HG03039 (cell line): ENCODE data around the gene YY1.
"Not testable (repeated sequence)": the region's sequence is repeated elsewhere in the genome, so short reads cannot be mapped to it uniquely, and the experiment has no call there.

ENCODE experiments used
- ATAC-seq: cut with Tn5 transposase; IDR thresholded peaks from one replicate; pipeline ENCODE4 v1.9.1; 2021; ENCODE audit warnings: mild to moderate bottlenecking, moderate library complexity; ENCODE audit not compliant: unreplicated experiment

The YY1 gene

GRCh38 chr14:100213587-100213955 is 25.4 kb upstream of the YY1 start:
- ATAC-seq: no peak

- ATAC-seq: peak; percentile 93
Observed at GRCh38 chr14:100213956-100214769, 24.8 kb upstream of the YY1 start.

- ATAC-seq: peak; percentile 9
Observed at GRCh38 chr14:100214770-100215083, 24.2 kb upstream of the YY1 start.

GRCh38 chr14:100215330-100215885 is 23.5 kb upstream of the YY1 start:
- ATAC-seq: no peak

GRCh38 chr14:100219126-100219785 is 19.7 kb upstream of the YY1 start:
- no peak for ATAC-seq

- ATAC-seq: peak; percentile 86
Observed at GRCh38 chr14:100221533-100222223, 17.3 kb upstream of the YY1 start.

- ATAC-seq: no peak
Observed at GRCh38 chr14:100222224-100223093, 16.5 kb upstream of the YY1 start.

GRCh38 chr14:100223332-100224201 is 15.4 kb upstream of the YY1 start:
- ATAC-seq: no peak

- no peak for ATAC-seq
Observed at GRCh38 chr14:100224229-100224866, 14.6 kb upstream of the YY1 start.

- ATAC-seq: no peak
Observed at GRCh38 chr14:100225169-100225568, 13.8 kb upstream of the YY1 start.

GRCh38 chr14:100230361-100230760 is 8.6 kb upstream of the YY1 start:
- ATAC-seq: no peak

- ATAC-seq: no peak
Observed at GRCh38 chr14:100234511-100234910, 4.4 kb upstream of the YY1 start.

GRCh38 chr14:100236271-100236818 is 2.6 kb upstream of the YY1 start:
- ATAC-seq: not testable (repeated sequence)

GRCh38 chr14:100236881-100237280 is 2.1 kb upstream of the YY1 start:
- ATAC-seq: no peak

GRCh38 chr14:100237735-100238418 is 1.1 kb upstream of the YY1 start:
- no peak for ATAC-seq

GRCh38 chr14:100239211-100239839 is 381 bp downstream of the YY1 start:
- peak; percentile 0 for ATAC-seq

- peak; percentile 32 for ATAC-seq
Observed at GRCh38 chr14:100239840-100240667, 1.1 kb downstream of the YY1 start.
